ENCODE measurements around the gene MRM3.
A peak's percentile ranks its signal among the peaks of the same experiment; 100 is the strongest.
"Not testable (repeated sequence)": the region's sequence is repeated elsewhere in the genome, so short reads cannot be mapped to it uniquely, and the experiment has no call there.

Gene MRM3

DNA sequence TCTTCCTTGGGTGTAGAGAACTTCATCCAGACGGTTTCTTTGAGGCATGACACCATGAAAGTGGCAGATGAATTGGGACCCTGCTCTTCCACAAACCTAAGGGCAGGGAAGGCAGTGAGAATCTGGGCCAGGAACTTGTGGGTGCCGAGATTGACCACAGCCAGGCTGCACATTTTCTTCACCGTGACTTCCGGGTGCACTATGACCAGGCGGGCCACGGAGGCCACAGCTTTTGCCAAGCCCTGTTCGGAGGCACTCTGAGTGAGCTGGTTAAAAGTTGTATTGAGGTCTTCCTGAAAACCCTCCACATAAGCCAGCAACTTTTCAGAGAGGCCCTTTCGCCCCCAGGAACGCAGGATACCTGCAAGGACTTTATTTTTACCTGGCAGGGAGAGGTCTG, 36.0 kb upstream of the MRM3 start:
- Histone ChIP-seq H3K79me2 (ENCODE audit: control insufficient read depth, low read length) (peaks cover 96% of the 10 kb centered on the region), H3K4me3 (ENCODE audit: low read length) (no peak overlapping the region), H3K9me2 (replicated peaks; ENCODE audit: control insufficient read depth, low read length) (no peaks in the 10 kb centered on the region), H3K36me3 (ENCODE audit: control insufficient read depth, low read length) (peaks cover 95% of the 10 kb centered on the region), H3K4me2 (ENCODE audit: low read length) (no peak overlapping the region), H3K9me3 (ENCODE audit: control insufficient read depth, insufficient read depth, low read length) (no peaks in the 10 kb centered on the region), H3K4me1 (ENCODE audit: control insufficient read depth, low read length) (peaks cover 21% of the 10 kb centered on the region), H3K27me3 (ENCODE audit: control insufficient read depth, low read length) (no peaks in the 10 kb centered on the region), H3F3A (ENCODE audit: control insufficient read depth, insufficient read depth) (peaks cover 5% of the 10 kb centered on the region; the same call in 1 of the 2 replicates), H4K20me1 (ENCODE audit: control insufficient read depth, insufficient read depth, low read depth, low read length) (peaks cover 27% of the 10 kb centered on the region), H3K27ac (ENCODE audit: low read depth, low read length) (no peak overlapping the region)
- TF ChIP-seq CTCF (IDR thresholded peaks at IDR 0.05; ENCODE audit: low read depth, low read length, poor library complexity, severe bottlenecking) (no peak), EZH2phosphoT487 (IDR thresholded peaks at IDR 0.05; ENCODE audit: borderline replicate concordance, low read length) (no peak)

- Histone ChIP-seq H3K36me3 (ENCODE audit: control insufficient read depth, low read length) (peaks cover 95% of the 10 kb centered on the region), H3K9me3 (ENCODE audit: control insufficient read depth, insufficient read depth, low read length) (no peaks in the 10 kb centered on the region), H4K20me1 (ENCODE audit: control insufficient read depth, insufficient read depth, low read depth, low read length) (peaks cover 27% of the 10 kb centered on the region), H3F3A (ENCODE audit: control insufficient read depth, insufficient read depth) (peaks cover 5% of the 10 kb centered on the region; the same call in 1 of the 2 replicates), H3K79me2 (ENCODE audit: control insufficient read depth, low read length) (peaks cover 98% of the 10 kb centered on the region), H3K4me3 (ENCODE audit: low read length) (no peak overlapping the region), H3K9me2 (replicated peaks; ENCODE audit: control insufficient read depth, low read length) (no peaks in the 10 kb centered on the region), H3K27ac (ENCODE audit: low read depth, low read length) (no peak overlapping the region), H3K4me1 (ENCODE audit: control insufficient read depth, low read length) (peaks cover 18% of the 10 kb centered on the region), H3K4me2 (ENCODE audit: low read length) (no peak overlapping the region), H3K27me3 (ENCODE audit: control insufficient read depth, low read length) (no peaks in the 10 kb centered on the region)
- TF ChIP-seq CTCF (IDR thresholded peaks at IDR 0.05; ENCODE audit: low read depth, low read length, poor library complexity, severe bottlenecking) (no peak), EZH2phosphoT487 (IDR thresholded peaks at IDR 0.05; ENCODE audit: borderline replicate concordance, low read length) (no peak)
Observed at GRCh38 chr17:746783-747629, 35.1 kb upstream of the MRM3 start.

DNA sequence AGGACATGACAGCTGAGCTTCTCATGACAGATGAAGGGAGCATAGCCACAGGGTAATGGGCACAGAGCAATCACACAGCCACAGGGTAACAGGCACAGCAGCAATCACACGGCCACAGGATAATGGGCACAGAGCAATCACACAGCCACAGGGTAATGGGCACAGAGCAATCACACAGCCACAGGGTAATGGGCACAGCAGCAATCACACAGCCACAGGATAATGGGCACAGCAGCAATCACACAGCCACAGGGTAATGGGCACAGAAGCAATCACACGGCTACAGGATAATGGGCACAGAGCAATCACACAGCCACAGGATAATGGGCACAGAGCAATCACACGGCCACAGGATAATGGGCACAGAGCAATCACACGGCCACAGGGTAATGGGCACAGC, 33.5 kb upstream of the MRM3 start:
- H3K9me2 ChIP-seq (replicated peaks; ENCODE audit: control insufficient read depth, low read length); H3K27me3 ChIP-seq (ENCODE audit: control insufficient read depth, low read length); H3F3A ChIP-seq (ENCODE audit: control insufficient read depth, insufficient read depth); H3K4me2 ChIP-seq (ENCODE audit: low read length); H3K4me3 ChIP-seq (ENCODE audit: low read length); H3K27ac ChIP-seq (ENCODE audit: low read depth, low read length); H3K9me3 ChIP-seq (ENCODE audit: control insufficient read depth, insufficient read depth, low read length): not testable (repeated sequence)
- Histone ChIP-seq H3K4me1 (ENCODE audit: control insufficient read depth, low read length) (peaks cover 24% of the 10 kb centered on the region), H4K20me1 (ENCODE audit: control insufficient read depth, insufficient read depth, low read depth, low read length) (peaks cover 24% of the 10 kb centered on the region), H3K79me2 (ENCODE audit: control insufficient read depth, low read length) (peaks cover 83% of the 10 kb centered on the region), H3K36me3 (ENCODE audit: control insufficient read depth, low read length) (peaks cover 79% of the 10 kb centered on the region)

DNA sequence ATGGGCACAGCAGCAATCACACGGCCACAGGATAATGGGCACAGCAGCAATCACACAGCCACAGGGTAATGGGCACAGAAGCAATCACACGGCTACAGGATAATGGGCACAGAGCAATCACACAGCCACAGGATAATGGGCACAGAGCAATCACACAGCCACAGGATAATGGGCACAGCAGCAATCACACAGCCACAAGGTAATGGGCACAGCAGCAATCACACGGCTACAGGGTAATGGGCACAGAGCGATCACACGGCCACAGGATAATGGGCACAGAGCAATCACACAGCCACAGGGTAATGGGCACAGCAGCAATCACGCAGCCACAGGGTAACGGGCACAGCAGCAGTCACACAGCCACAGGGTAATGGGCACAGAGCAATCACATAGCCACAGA, 32.8 kb upstream of the MRM3 start:
- not testable (repeated sequence) for H3K9me2 ChIP-seq (replicated peaks; ENCODE audit: control insufficient read depth, low read length); H3K9me3 ChIP-seq (ENCODE audit: control insufficient read depth, insufficient read depth, low read length); H3K27ac ChIP-seq (ENCODE audit: low read depth, low read length); H3F3A ChIP-seq (ENCODE audit: control insufficient read depth, insufficient read depth); H3K27me3 ChIP-seq (ENCODE audit: control insufficient read depth, low read length)
- peaks cover 72% of the 10 kb centered on the region for H3K36me3 ChIP-seq (ENCODE audit: control insufficient read depth, low read length)
- peak overlapping the region; percentile 72; the same call in 1 of the 2 replicates for H3K4me2 ChIP-seq (ENCODE audit: low read length)
- H3K79me2 ChIP-seq (ENCODE audit: control insufficient read depth, low read length), result peaks cover 75% of the 10 kb centered on the region
- peaks cover 24% of the 10 kb centered on the region for H4K20me1 ChIP-seq (ENCODE audit: control insufficient read depth, insufficient read depth, low read depth, low read length)
- H3K4me1 ChIP-seq (ENCODE audit: control insufficient read depth, low read length), result peaks cover 24% of the 10 kb centered on the region
- peak overlapping the region; percentile 79 for H3K4me3 ChIP-seq (ENCODE audit: low read length)

Measured in DOHH2 (cell line).